T47D (cell line): ENCODE measurements around the gene PCDHGA9.
A peak's percentile ranks its signal among the peaks of the same experiment; 100 is the strongest.
"Not testable (repeated sequence)": the region's sequence is repeated elsewhere in the genome, so short reads cannot be mapped to it uniquely, and the experiment has no call there.

Experiments
- DNase-seq, 2 experiments: peaks; one replicate each; pipeline versions ENCODE4 v3.0.0 to v3.0.0-alpha.2; 2011 to 2012; ENCODE audit warnings: low read depth in 1 of 2, low spot score in 1 of 2
- JUND ChIP-seq: IDR thresholded peaks from 2 replicates; pipeline ENCODE4 v1.6.1; 2012; ENCODE audit warnings: low read depth
- in situ Hi-C: cut with HindIII; loops from 2 replicates; pipeline ENCODE4 v1.10.0; 2016; ENCODE audit warnings: low sequenced_read_pairs, low pct_unique_long_range_greater_than_20kb

Gene PCDHGA9

GRCh38 chr5:141392429-141393198, 10.0 kb upstream of the PCDHGA9 start, which contains the start of gene PCDHGA8:
TSS of gene PCDHGA8 (plus strand) at chr5:141392633. CDS start at chr5:141392814, 181 bp downstream.
- no peak for DNase-seq
- in situ Hi-C loops, result no loop called here
- TF ChIP-seq JUND, result no peak

DNA sequence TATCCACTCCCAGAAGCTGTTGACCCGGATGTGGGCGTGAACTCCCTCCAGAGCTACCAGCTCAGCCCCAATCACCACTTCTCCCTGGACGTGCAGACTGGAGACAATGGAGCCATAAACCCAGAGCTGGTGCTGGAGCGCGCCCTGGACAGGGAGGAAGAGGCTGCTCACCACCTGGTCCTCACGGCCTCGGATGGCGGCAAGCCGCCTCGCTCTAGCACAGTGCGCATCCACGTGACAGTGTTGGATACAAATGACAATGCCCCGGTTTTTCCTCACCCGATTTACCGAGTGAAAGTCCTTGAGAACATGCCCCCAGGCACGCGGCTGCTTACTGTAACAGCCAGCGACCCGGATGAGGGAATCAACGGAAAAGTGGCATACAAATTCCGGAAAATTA, 9.3 kb upstream of the PCDHGA9 start:
- no peak for DNase-seq
- TF ChIP-seq JUND, result no peak
- in situ Hi-C loops, result no loop called here

GRCh38 chr5:141394401-141395187, 8.0 kb upstream of the PCDHGA9 start:
- DNase-seq, in situ Hi-C loops: not testable (repeated sequence)

GRCh38 chr5:141397756-141398551, 4.6 kb upstream of the PCDHGA9 start, which contains the start of gene PCDHGB5:
TSS of gene PCDHGB5 (plus strand) at chr5:141397947. CDS start at chr5:141398128, 181 bp downstream.
- in situ Hi-C loops, result not testable (repeated sequence)
- DNase-seq, result peak; percentile 85 to 93

DNA sequence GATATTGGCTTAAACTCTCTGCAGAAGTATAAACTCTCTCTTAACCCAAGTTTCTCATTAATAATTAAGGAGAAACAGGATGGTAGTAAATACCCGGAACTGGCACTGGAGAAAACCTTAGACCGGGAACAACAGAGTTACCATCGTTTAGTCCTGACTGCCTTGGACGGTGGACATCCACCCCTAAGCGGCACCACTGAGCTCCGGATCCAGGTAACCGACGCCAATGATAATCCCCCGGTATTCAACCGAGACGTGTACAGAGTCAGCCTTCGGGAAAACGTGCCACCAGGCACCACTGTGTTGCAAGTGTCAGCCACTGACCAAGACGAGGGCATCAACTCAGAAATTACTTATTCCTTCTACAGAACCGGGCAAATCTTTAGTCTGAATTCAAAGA, 4.0 kb upstream of the PCDHGA9 start:
- in situ Hi-C loops, result no loop called here

GRCh38 chr5:141399555-141400258, 2.9 kb upstream of the PCDHGA9 start:
- in situ Hi-C loops, result no loop called here
- DNase-seq, result no peak
- no peak for TF ChIP-seq JUND

More for the DNA sequence above, 4.0 kb upstream of the PCDHGA9 start:
- no peak for TF ChIP-seq JUND
- DNase-seq, result no peak

DNA sequence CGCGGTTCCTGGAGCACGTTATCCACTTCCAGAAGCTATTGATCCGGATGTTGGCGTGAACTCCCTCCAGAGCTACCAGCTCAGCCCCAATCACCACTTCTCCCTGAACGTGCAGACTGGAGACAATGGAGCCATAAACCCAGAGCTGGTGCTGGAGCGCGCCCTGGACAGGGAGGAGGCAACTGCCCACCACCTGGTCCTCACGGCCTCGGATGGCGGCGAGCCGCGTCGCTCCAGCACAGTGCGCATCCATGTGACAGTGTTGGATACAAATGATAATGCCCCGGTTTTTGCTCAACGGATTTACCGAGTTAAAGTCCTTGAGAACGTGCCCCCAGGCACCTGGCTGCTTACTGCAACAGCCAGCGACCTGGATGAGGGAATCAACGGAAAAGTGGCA, 809 bp downstream of the PCDHGA9 start:
- TF ChIP-seq JUND, result no peak
- DNase-seq, result no peak
- in situ Hi-C loops, result no loop called here

DNA sequence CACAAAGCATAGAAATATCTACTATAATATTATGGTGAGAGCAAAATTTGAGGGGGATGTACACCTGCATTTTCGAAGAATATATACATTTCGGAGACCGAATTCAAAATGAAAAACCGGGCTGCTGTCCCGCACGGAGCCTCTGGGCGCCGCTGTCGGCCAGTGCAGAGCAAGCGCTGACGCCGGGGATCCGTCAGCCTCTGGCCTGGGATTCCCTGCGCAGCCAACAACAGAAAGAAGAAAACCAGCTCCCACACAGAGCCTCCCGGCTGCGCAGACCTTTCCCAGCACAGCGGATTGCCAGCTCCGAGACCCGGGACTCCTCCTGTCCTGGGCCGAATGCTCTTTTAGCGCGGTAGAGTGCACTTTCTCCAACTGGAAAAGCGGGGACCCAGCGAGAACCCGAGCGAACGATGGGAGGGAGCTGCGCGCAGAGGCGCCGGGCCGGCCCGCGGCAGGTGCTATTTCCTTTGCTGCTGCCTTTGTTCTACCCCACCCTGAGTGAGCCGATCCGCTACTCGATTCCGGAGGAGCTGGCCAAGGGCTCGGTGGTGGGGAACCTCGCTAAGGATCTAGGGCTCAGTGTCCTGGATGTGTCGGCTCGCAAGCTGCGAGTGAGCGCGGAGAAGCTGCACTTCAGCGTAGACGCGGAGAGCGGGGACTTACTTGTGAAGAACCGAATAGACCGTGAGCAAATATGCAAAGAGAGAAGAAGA, 5.4 kb downstream of the PCDHGA9 start, which contains the start of gene PCDHGB6:
PCDHGB6 (plus strand) TSS at position 232 of the 716 bp plus-strand sequence; CDS start at position 414, 182 bp downstream.
- DNase-seq, in situ Hi-C loops: not testable (repeated sequence)

DNA sequence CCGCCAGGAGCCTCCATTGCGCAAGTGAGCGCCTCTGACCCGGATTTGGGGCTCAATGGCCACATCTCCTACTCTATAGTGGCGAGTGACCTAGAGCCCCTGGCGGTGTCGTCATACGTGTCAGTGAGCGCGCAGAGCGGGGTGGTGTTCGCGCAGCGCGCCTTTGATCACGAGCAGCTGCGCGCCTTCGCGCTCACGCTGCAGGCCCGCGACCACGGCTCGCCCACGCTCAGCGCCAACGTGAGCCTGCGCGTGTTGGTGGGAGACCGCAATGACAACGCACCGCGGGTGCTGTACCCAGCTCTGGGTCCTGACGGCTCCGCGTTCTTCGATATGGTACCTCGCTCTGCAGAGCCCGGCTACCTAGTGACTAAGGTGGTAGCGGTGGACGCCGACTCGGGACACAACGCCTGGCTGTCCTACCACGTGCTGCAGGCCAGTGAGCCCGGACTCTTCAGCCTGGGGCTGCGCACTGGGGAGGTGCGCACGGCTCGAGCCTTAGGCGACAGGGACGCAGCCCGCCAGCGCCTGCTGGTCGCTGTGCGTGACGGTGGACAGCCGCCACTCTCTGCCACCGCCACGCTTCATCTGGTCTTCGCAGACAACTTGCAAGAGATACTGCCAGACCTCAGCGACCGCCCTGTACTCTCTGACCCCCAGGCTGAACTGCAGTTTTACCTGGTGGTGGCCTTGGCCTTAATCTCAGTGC, 7.2 kb downstream of the PCDHGA9 start:
- TF ChIP-seq JUND, result no peak
- in situ Hi-C loops, result no loop called here
- no peak for DNase-seq

DNA sequence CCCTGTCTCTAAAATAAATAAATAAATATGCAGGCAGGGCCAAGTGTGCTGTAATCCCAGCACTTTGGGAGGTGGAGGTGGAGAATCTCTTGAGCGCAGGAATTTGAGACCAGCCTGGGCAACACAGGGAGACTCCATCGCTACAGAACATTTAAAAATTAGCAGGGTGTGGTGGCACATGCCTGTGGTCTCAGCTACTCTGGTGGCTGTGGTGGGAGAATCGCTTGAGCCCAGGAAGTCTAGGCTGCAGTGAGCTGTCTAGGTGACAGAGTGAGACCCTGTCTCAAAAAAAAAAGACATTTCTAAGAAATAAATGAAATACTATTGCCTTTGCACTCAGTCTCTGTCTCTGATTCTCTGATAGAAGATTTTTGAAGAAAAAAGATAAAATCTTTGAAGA, 9.0 kb downstream of the PCDHGA9 start:
- no peak for DNase-seq
- TF ChIP-seq JUND, result no peak
- in situ Hi-C loops, result no loop called here
